Activated CD8-positive, alpha-beta memory T cell treated with anti-CD3 and anti-CD28 coated beads, Interleukin-2, amount 50 U/mL, for 24 hours (primary cell): ENCODE data around the gene ELP4.

ENCODE experiments used
- DNase-seq: peaks from one replicate; pipeline ENCODE4 v3.0.0-alpha.2; 2020; ENCODE audit errors: extremely low read depth

ELP4 gene

GRCh38 chr11:31822927-31823643 is 313.5 kb downstream of the ELP4 start:
- no peak for DNase-seq

- no peak for DNase-seq
These were observed 314.2 kb downstream of the ELP4 start for GRCh38 chr11:31823644-31824331.

- DNase-seq = no peak
These were observed 314.8 kb downstream of the ELP4 start for GRCh38 chr11:31824332-31824878.

- DNase-seq = no peak
These were observed 315.6 kb downstream of the ELP4 start for GRCh38 chr11:31824879-31825837.

DNA sequence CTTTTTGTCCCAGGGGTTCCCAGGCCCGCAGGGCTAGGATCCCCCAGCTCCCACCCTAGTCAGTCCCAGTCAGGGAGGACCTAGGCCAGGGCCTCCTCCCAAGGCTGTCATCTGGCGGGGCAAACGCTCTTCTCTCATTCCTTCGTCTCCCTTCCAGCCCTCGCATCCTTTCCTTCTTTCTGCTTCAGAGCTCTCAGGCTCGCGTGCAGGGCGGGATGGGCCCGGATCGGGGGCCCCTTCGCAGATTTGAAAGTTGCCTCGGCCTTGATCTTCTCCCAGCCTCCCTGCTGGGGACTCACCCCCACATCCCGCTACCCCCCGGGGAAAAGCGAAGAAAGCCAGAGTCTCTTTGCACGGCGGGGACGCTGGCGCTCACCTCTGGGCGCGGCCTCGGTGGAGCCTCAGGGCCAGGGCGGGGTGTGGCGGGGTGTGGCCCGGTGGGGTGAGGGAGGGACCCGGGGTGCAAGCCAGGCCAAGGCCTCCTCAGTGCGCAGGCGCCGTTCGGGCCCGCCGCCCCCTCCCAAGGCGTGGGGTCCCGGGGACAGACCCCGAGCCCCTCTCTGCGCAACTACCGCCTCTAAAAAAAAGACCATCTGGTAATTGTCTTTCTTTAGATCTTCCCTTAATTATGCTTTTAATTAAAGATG is 316.4 kb downstream of the ELP4 start:
- DNase-seq = no peak

- DNase-seq = no peak
These were observed 317.2 kb downstream of the ELP4 start for GRCh38 chr11:31826536-31827438.

DNA sequence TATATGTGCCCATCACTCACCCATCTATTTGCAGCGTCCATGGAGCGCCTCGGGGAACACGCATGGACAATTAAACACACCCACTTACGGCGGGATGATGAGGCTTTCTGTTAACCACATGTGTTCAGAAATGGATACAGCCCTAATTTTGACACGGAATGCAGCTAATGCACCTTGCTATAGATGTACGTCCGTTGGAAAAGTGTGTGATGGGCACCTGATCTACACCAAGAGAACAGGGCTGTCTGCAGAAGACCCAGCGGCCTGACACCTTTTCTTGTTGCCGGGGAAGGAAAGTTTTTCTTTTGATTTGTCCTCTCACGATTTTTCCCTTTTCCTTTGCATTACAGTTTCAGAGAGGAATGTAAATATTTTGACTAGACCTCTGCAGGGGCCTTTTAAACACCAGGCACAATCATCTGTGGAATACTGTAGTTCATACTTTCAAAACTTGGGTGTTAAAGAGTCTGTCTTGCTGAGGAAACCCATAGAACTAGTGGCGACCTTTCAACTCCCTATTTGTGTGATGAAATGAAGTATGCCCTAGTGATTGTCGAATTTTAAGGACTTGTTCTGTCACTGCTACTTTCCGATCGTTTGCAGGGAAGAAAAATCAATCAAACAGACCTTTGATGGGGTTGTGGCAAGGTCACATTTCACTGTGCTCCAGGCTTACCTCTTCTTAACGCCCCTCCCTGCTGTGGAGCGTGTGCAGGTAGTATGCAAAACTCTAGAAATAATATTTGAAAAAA is 318.1 kb downstream of the ELP4 start:
- no peak for DNase-seq

DNA sequence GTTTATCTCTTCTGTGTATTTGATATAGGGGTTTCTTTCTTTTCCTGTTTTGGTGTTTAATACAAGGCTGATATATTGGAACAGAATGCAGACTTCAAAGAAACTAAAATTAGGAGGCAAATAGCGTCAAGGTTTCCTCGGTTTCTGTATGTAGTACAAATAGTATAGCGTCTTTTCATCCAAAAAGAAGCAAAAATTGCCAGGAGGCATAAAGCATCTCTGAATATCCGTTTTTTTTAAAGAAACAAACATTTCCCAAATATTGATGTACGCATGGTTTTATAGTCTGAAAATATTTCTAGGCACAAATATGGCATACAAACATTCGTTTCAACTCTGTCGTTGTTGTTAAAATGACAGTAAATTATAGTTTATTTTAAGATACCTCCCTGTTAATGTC is 318.6 kb downstream of the ELP4 start:
- DNase-seq = no peak

GRCh38 chr11:31830406-31830805 is 320.8 kb downstream of the ELP4 start:
- DNase-seq = no peak

DNA sequence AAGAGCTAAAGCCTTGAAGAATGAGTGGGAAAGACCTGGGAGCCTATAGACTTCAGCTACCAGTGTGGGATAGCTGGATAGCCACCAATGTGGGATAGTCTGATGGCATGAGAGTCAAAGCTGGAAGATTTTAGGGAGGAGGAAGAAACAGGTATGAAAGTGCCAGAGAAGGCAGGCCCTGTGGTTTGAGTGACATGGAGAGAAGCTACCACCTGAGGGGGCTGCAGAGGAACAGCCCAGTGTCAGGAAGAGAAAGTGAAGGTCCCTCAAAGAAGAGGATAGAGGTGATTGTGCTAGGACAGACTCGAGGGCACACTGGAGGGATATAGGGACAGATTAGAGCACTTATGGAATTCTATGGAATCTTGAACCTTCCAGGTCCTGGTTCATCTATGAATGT is 324.7 kb downstream of the ELP4 start:
- no peak for DNase-seq
